Stimulated activated naive CD8-positive, alpha-beta T cell treated with anti-CD3 and anti-CD28 coated beads, Interleukin-15, Interleukin-2, amounts not matched to agents 100 U/mL and 50 U/mL, for 24 hours (primary cell): ENCODE measurements around the gene GSG1L.
"Not testable (repeated sequence)": the region's sequence is repeated elsewhere in the genome, so short reads cannot be mapped to it uniquely, and the experiment has no call there.

Source experiments
- ATAC-seq: fragments of 150-1000 bp; cut with Tn5 transposase; one replicate; pipeline ENCODE4 v1.10.0; 2021
- DNase-seq: peaks from one replicate; pipeline ENCODE4 v3.0.0; 2021

GSG1L gene

GRCh38 chr16:27980076-27980775, 83.3 kb downstream of the GSG1L start:
- no peak for ATAC-seq

GRCh38 chr16:27979668-27980067, 83.8 kb downstream of the GSG1L start:
- not testable (repeated sequence) for DNase-seq, ATAC-seq

More at GRCh38 chr16:27980076-27980775, 83.3 kb downstream of the GSG1L start:
- DNase-seq, result no peak

GRCh38 chr16:27978876-27979275, 84.6 kb downstream of the GSG1L start:
- ATAC-seq (no peak), DNase-seq (no peak)

DNA sequence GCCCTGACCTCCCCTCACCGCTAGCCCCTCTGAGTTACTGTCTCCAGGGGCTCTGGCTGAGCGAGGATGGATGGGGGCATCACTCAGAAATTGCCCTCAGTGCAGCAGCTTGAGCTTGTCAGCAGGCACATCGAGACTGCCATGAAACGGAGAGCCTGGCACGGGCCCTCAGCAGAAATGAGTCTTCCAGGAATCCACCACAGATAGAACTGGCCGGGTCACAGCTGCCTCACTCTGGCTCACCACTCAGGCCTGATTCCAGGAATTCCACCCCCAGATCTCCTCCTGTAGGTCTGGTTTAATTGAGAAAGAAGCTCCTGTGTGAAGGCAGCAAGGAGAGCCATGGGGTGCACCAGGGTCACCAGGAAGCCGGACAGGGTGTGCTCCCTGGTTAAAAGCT, 85.5 kb downstream of the GSG1L start:
- no peak for DNase-seq
- ATAC-seq, result no peak

- ATAC-seq (no peak), DNase-seq (no peak)
Measured at GRCh38 chr16:27976990-27977389, 86.5 kb downstream of the GSG1L start.

DNA sequence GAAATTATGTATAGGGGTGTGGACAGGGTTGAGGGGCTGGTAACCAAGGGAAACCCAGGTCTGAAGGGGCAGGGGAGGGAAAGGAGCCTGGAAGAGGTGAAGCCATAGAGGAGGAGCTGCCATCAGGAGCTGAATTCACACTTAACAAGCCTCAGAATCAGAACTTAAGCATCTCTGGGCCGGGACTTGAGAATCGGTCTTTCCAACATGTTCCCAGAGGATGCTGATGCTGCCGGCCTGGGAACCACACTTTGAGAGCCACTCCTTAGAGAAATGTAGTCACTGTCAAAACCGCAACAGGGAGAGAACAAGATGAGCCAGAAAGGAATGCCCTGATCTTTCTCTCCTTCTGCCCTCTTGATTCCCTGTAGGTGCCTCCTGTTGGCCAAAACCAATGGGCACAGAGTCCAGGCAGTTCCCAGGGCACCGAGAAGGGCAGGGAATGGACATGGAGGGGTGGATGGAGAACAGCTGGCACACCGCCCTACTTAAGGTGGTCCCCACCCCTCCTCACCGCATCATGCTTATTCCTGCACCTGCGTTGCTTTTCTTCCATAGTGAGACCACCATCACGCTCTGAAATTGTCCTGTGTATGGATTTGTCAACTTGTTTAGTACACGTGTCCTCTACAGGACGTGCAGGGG, 88.5 kb downstream of the GSG1L start:
- DNase-seq, result no peak
- no peak for ATAC-seq

- ATAC-seq, result no peak
- DNase-seq, result no peak
Measured at GRCh38 chr16:27973678-27974077, 89.8 kb downstream of the GSG1L start.

GRCh38 chr16:27972500-27972899, 91.0 kb downstream of the GSG1L start:
- DNase-seq (peak; percentile 27), ATAC-seq (peak; percentile 71)

GRCh38 chr16:27969574-27969973, 93.9 kb downstream of the GSG1L start:
- no peak for ATAC-seq

DNA sequence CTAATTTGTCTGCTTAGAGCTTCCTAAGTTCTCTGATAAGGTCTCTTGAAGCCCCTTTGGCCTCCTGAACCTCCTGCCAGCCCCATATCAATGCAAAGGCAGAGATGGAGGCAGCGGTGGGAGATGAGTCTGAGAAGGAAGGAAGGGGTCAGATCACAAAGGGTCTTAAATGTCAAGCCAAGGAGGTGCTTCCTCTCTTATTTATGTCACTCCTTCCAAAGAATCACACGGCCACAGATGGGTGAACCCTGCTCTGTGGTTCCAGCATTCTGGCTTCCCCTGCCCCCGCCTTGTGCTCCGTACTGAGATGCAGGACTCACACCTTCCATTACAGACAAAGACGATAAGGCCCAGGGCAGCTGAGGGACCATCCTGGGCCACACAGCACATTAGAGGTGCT, 96.3 kb downstream of the GSG1L start:
- DNase-seq (no peak), ATAC-seq (no peak)

More at GRCh38 chr16:27969574-27969973, 93.9 kb downstream of the GSG1L start:
- no peak for DNase-seq

- DNase-seq (no peak), ATAC-seq (no peak)
Measured at GRCh38 chr16:27966756-27967155, 96.8 kb downstream of the GSG1L start.

DNA sequence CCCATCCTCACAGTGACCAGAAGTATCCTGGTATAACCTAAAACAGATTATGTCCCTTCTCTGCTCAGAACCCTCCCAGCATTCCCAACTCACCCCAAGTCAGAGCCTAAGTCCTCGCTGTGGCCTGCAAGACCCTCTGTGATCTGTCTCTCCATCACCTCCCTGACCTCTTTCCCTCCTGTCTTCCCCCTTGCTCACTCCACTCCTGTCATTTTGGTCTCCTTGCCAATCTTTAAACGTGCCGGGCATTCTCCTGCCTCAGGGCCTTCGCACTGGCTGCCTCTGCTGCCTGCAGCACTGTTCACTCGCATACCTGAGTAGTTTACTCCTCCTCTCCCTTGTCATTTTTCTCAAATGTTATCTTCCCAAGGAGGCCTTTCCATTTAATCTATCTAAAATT, 97.7 kb downstream of the GSG1L start:
- no peak for ATAC-seq
- no peak for DNase-seq

DNA sequence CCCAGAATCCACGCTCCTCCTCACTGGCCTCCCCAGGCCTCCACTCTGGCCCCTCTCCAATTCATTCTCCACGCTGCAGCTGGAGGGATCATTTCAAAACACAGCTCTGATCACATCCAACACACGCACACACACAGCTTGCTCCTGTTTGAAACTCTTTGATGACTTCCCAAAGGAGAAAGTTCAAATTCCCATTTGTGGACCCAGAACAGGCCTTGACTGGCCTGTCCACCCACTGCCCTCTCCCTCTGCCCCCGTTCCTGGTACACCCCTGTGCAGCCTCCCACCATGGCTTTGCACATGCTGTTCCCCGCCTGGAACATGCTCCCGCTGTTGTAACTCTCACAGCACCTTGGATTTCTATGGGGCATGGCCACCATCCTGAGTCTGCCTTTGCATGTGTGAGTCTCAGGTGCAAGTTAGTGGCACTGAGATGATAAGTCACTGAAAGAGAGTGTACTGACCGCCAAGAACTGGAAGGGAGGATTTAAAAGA, 100.0 kb downstream of the GSG1L start:
- ATAC-seq, result no peak
- DNase-seq, result no peak

- DNase-seq (no peak), ATAC-seq (no peak)
Measured at GRCh38 chr16:27962197-27962596, 101.3 kb downstream of the GSG1L start.

GRCh38 chr16:27961296-27961620, 102.3 kb downstream of the GSG1L start:
- ATAC-seq (no peak), DNase-seq (no peak)

DNA sequence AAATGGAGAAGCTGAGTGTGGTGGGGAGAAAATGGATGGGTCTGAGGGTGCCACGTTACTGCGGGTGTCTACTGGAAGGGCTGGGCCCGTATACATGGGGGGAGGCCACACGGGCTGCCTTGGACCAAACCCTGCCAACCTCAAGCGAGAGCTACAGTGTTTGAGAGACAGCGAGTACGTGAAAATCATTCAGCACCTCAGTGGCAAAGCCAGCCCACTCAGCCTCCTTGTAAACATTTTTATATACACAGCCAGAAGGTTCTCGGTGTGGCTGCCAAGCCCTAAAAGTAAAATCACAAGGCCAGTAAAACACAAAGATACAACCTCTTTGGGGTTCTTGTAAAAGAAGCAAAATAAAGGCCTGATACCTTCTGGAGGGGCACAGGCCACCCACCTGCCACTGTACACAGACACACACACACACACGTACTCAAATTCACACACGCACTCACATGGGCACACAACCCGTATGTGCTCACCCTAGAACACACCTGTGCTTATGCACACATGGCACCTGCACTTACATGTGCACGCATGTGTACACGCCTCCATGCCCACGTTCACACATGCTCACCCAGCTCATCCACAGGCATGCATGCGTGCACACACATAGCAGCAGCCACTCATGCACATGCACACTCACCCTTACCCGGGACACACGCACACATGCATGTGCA, 102.8 kb downstream of the GSG1L start:
- no peak for DNase-seq
- no peak for ATAC-seq

DNA sequence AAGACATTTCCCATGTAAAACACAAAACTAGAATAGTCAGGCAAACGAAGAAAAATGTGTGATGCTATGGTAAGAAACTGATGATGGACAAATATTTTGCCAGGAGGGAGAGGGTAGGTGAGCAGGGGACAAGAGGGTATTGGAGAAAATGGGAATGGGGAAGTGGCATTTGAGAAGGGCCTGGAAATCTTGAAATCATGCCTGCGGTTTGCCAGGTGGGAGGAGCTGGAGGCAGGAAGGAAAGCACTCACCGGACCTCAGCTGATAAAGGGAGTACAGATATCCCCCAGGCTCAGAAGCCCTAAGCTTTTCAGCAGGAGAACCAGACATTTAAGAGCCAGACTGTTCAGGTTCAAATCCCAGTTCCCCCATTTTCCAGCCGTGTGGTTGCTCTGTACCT, 103.6 kb downstream of the GSG1L start:
- no peak for ATAC-seq
- no peak for DNase-seq

DNA sequence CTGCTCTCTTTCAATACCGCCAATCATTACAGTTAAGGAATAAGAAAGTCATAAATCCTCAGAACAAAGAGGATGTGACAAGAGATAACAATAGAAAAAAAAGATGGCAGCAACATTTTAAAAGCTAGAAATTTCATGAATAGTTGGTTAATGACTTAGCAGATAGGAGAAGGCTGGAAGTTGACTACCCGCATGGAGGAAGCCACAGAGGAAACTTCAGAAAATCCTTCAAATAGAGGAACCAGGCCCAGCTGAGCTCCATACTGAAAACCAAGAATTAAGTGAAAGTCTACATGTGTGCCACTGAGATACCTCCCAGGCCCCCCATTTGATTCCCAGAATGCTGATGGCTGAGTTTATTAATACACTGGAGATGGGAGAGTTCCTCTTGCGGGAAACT, 109.3 kb downstream of the GSG1L start:
- ATAC-seq, result no peak
- DNase-seq, result no peak

- ATAC-seq (no peak), DNase-seq (no peak)
Measured at GRCh38 chr16:27952811-27953210, 110.7 kb downstream of the GSG1L start.

DNA sequence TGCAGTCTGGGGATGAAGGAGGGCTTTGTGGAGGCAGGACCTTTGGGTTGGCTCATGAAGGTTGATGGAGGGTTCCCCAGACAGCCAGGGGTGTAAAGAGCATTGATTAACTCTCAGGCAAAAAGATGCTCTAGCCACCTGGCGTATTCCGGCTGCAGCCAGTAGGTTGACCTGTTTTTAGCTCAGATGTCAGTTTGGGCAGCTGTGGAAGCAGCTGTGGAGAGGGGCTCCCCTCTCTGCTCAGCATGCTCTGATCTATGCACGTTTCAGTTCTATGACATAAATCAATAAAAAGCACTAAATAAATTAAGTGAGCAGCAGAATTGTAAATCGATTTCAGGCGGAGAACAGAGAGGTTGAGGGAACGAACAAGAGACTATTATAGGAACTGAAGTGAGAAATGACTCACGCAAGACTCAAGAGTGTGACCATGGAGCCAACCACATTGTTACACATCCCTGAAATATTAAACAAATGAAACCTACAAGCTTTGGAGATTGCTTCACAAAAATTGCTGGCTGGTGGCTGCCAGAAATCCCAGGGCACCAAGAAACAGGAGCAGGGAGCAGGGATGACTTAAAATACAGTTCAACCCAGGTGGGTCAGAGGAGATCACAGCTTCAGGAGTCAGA, 111.9 kb downstream of the GSG1L start:
- ATAC-seq (no peak), DNase-seq (no peak)

- ATAC-seq, result no peak
- DNase-seq, result no peak
Measured at GRCh38 chr16:27950206-27950887, 113.2 kb downstream of the GSG1L start.

DNA sequence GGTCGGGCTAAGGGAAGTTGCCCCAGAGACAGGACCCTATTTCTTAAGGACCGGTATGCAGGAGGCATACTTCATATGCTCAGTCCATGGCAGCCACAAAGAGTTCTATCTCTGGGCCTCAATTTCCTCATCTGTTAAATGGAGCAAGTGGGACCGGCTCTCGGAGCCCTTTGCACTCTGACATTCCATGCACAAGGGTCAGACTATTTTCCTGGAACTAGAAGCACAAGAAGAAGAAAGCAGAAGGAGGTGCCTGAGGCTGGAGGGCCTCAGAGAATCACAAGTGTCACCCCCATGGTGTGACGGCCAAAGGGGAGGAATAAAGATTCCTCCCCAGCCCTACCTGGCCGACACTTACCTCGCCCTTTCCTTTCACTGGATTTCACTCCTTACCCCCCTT, 115.8 kb downstream of the GSG1L start:
- ATAC-seq, result no peak

More for the DNA sequence above, 115.8 kb downstream of the GSG1L start:
- DNase-seq, result no peak
